ENCODE data around the gene KIF20B.
"Not testable (repeated sequence)": the region's sequence is repeated elsewhere in the genome, so short reads cannot be mapped to it uniquely, and the experiment has no call there.

Gene KIF20B

GRCh38 chr10:89685936-89686335 is 15.5 kb upstream of the KIF20B start:
- DNase-seq: no peak

- DNase-seq: no peak
These were observed 11.4 kb upstream of the KIF20B start for GRCh38 chr10:89690027-89690426.

GRCh38 chr10:89692416-89692815 is 9.0 kb upstream of the KIF20B start:
- no peak for DNase-seq

GRCh38 chr10:89693176-89693575 is 8.2 kb upstream of the KIF20B start:
- DNase-seq: no peak

- no peak for DNase-seq
These were observed 6.1 kb upstream of the KIF20B start for GRCh38 chr10:89695307-89695706.

- no peak for DNase-seq
These were observed 3.4 kb upstream of the KIF20B start for GRCh38 chr10:89697946-89698345.

- no peak for DNase-seq
These were observed 1.8 kb upstream of the KIF20B start for GRCh38 chr10:89699581-89700064.

- no peak for DNase-seq
These were observed 508 bp upstream of the KIF20B start for GRCh38 chr10:89700923-89701241.

GRCh38 chr10:89702121-89702480 is 711 bp downstream of the KIF20B start:
- DNase-seq: peak in 1 of 2 experiments; percentile 20

GRCh38 chr10:89705466-89705865 is 4.1 kb downstream of the KIF20B start:
- no peak for DNase-seq

- DNase-seq: no peak
These were observed 4.6 kb downstream of the KIF20B start for GRCh38 chr10:89706011-89706410.

- no peak for DNase-seq
These were observed 6.0 kb downstream of the KIF20B start for GRCh38 chr10:89707372-89707771.

GRCh38 chr10:89710753-89711152 is 9.4 kb downstream of the KIF20B start:
- DNase-seq: no peak

- DNase-seq: no peak
These were observed 33.2 kb downstream of the KIF20B start for GRCh38 chr10:89734616-89735015.

GRCh38 chr10:89738551-89739209 is 37.3 kb downstream of the KIF20B start:
- no peak for DNase-seq

GRCh38 chr10:89741126-89741762 is 39.9 kb downstream of the KIF20B start:
- DNase-seq: no peak

- no peak for DNase-seq
These were observed 42.6 kb downstream of the KIF20B start for GRCh38 chr10:89744026-89744425.

- no peak for DNase-seq
These were observed 44.5 kb downstream of the KIF20B start for GRCh38 chr10:89745903-89746302.

- DNase-seq: no peak
These were observed 49.1 kb downstream of the KIF20B start for GRCh38 chr10:89750441-89750840.

- DNase-seq: no peak
These were observed 54.0 kb downstream of the KIF20B start for GRCh38 chr10:89755374-89755773.

GRCh38 chr10:89759531-89759930 is 58.1 kb downstream of the KIF20B start:
- DNase-seq: no peak

GRCh38 chr10:89763671-89764070 is 62.3 kb downstream of the KIF20B start:
- DNase-seq: not testable (repeated sequence)

- no peak for DNase-seq
These were observed 70.3 kb downstream of the KIF20B start for GRCh38 chr10:89771684-89772083.

GRCh38 chr10:89773081-89773480 is 71.7 kb downstream of the KIF20B start:
- no peak for DNase-seq

GRCh38 chr10:89776665-89777064 is 75.3 kb downstream of the KIF20B start:
- DNase-seq: no peak
